Mesenteric fat pad (tissue), 1 donor: ENCODE data around the gene MED8. TPM values are rescaled to one million over a fixed set of nuclear protein-coding genes. Genes with fewer than 3 reads are reported as not detected.
"Not testable (repeated sequence)": the region's sequence is repeated elsewhere in the genome, so short reads cannot be mapped to it uniquely, and the experiment has no call there.

Experiments used
- DNase-seq: peaks from one replicate; pipeline ENCODE4 v3.0.0-alpha.2; 2020; ENCODE audit warnings: low spot score
- total RNA-seq: library from RNA; stranded (reverse); fragmentation: NEBNext Ultra II Directional; extraction: Animal tissue kit (Norgen Biotek cat#: 25700); gene quantifications from one replicate; pipeline ENCODE4 v1.2.1, GENCODE V29; 2021
- donor health status: DM: yes; HTN: yes; CAD: no.

MED8 gene
- total RNA-seq, 1 donor from 2014 or later, result 55.2 TPM

- DNase-seq, result no peak
These were observed 1.5 kb downstream of the MED8 start for GRCh38 chr1:43387976-43388599.

GRCh38 chr1:43386676-43387075, 2.9 kb downstream of the MED8 start:
- no peak for DNase-seq

- no peak for DNase-seq
These were observed 6.2 kb downstream of the MED8 start for GRCh38 chr1:43383449-43383848.

- no peak for DNase-seq
These were observed 7.4 kb downstream of the MED8 start for GRCh38 chr1:43382027-43382779.

GRCh38 chr1:43381612-43382011, 8.0 kb downstream of the MED8 start:
- DNase-seq, result no peak

- no peak for DNase-seq
These were observed 10.1 kb downstream of the MED8 start for GRCh38 chr1:43379476-43379875.

GRCh38 chr1:43377831-43378230, 11.8 kb downstream of the MED8 start:
- no peak for DNase-seq

GRCh38 chr1:43376723-43377235, 12.8 kb downstream of the MED8 start:
- DNase-seq, result no peak

GRCh38 chr1:43373066-43373940, 16.3 kb downstream of the MED8 start:
- DNase-seq, result no peak

GRCh38 chr1:43372172-43372571, 17.4 kb downstream of the MED8 start:
- DNase-seq, result no peak

- no peak for DNase-seq
These were observed 19.0 kb downstream of the MED8 start for GRCh38 chr1:43370564-43370963.

GRCh38 chr1:43369779-43370178, 19.8 kb downstream of the MED8 start:
- DNase-seq, result not testable (repeated sequence)

GRCh38 chr1:43368646-43369020, 21.0 kb downstream of the MED8 start:
- no peak for DNase-seq

GRCh38 chr1:43367904-43368645, 21.5 kb downstream of the MED8 start, which contains the start of gene ELOVL1:
Gene ELOVL1, minus strand, starts transcription at chr1:43368011. Its CDS starts 2,402 bp downstream, at chr1:43365609.
- peak; percentile 98 for DNase-seq

- no peak for DNase-seq
These were observed 22.3 kb downstream of the MED8 start for GRCh38 chr1:43367026-43367903.

GRCh38 chr1:43366601-43367025, 23.0 kb downstream of the MED8 start:
- no peak for DNase-seq

GRCh38 chr1:43366179-43366578, 23.4 kb downstream of the MED8 start:
- DNase-seq, result no peak

GRCh38 chr1:43365678-43366077, 23.9 kb downstream of the MED8 start:
- DNase-seq, result no peak

- DNase-seq, result no peak
These were observed 25.6 kb downstream of the MED8 start for GRCh38 chr1:43363935-43364525.
